IMR-90 (cell line): ENCODE data around the gene MYO5A. TPM values are rescaled to one million over a fixed set of nuclear protein-coding genes. Genes with fewer than 3 reads are reported as not detected.

Experiments
- ATAC-seq: fragments of 200-7000 bp; cut with Tn5 transposase; 2 replicates; pipeline ENCODE4 v1.9.1; 2020; ENCODE audit warnings: low read depth, mild to moderate bottlenecking, moderate library complexity
- BruUV-seq: library from RNA; stranded (reverse); fragments of 400-500 nt; replicated peaks from 2 replicates; lab custom pipeline; 2021; lab: Mats Ljungman, UMichigan
- CTCF ChIA-PET: fragments of 300-600 bp; formaldehyde crosslinking; extraction: SDS; loops from one replicate; lab custom pipeline; 2021; ENCODE audit warnings: antibody characterized with exemption; lab: Yijun Ruan, JAX
- POLR2A ChIA-PET: fragments of 300-600 bp; sonication (Branson Sonifier 250); formaldehyde crosslinking; loops from one replicate; lab custom pipeline; 2022; ENCODE audit warnings: antibody characterized with exemption; ENCODE audit not compliant: unreplicated experiment; lab: Charles Lee
- DNase-seq: peaks from one replicate; pipeline ENCODE4 v3.0.0; 2013
- H2AFZ ChIP-seq: replicated peaks from 2 replicates; pipeline ENCODE3; 2013; ENCODE audit warnings: low read length, mild to moderate bottlenecking; ENCODE audit not compliant: poor library complexity
- H2AK5ac ChIP-seq: 2 replicates; pipeline ENCODE4 v1.6.1; 2013; ENCODE audit warnings: low read depth, low read length, inconsistent platforms
- H2AK9ac ChIP-seq: replicated peaks from 2 replicates; pipeline ENCODE3; 2013; ENCODE audit warnings: mild to moderate bottlenecking, low read depth, low read length, moderate library complexity; ENCODE audit not compliant: poor library complexity
- H2BK120ac ChIP-seq: 2 replicates; pipeline ENCODE4 v1.6.1; 2013; ENCODE audit warnings: low read depth, low read length, inconsistent platforms
- H2BK15ac ChIP-seq: 3 replicates; pipeline ENCODE4 v1.6.1; 2013; ENCODE audit warnings: low read depth, low read length, inconsistent platforms
- H2BK20ac ChIP-seq: 2 replicates; pipeline ENCODE4 v1.6.1; 2013; ENCODE audit warnings: low read depth, mild to moderate bottlenecking, inconsistent platforms, low read length, moderate library complexity
- H2BK5ac ChIP-seq: 2 replicates; pipeline ENCODE4 v1.6.1; 2013; ENCODE audit warnings: mild to moderate bottlenecking, low read depth, low read length, inconsistent platforms; ENCODE audit not compliant: poor library complexity, severe bottlenecking
- H3K14ac ChIP-seq: replicated peaks from 2 replicates; pipeline ENCODE4 v1.6.1; 2013; ENCODE audit warnings: low read depth, low read length, inconsistent platforms
- H3K18ac ChIP-seq: 2 replicates; pipeline ENCODE4 v1.6.1; 2013; ENCODE audit warnings: low read depth, low read length, control low read depth
- H3K23ac ChIP-seq: 2 replicates; pipeline ENCODE4 v1.6.1; 2013; ENCODE audit warnings: low read depth, low read length, inconsistent platforms
- H3K27ac ChIP-seq: 2 replicates; pipeline ENCODE4 v1.5.1; 2013; ENCODE audit warnings: mild to moderate bottlenecking, control low read depth, low read length; ENCODE audit not compliant: insufficient read depth
- H3K27me3 ChIP-seq: 2 replicates; pipeline ENCODE4 v1.6.1; 2013; ENCODE audit warnings: low read length; ENCODE audit not compliant: control insufficient read depth, insufficient read depth
- H3K36me3 ChIP-seq: 2 replicates; pipeline ENCODE4 v1.6.1; 2013; ENCODE audit warnings: low read length, mixed read lengths; ENCODE audit not compliant: control insufficient read depth, insufficient read depth
- H3K4ac ChIP-seq: 2 replicates; pipeline ENCODE4 v1.6.1; 2013; ENCODE audit warnings: low read depth, low read length, inconsistent platforms
- H3K4me1 ChIP-seq: 2 replicates; pipeline ENCODE4 v1.6.1; 2013; ENCODE audit warnings: low read length, mixed read lengths; ENCODE audit not compliant: control insufficient read depth, insufficient read depth
- H3K4me2 ChIP-seq: 2 replicates; pipeline ENCODE4 v1.6.1; 2013; ENCODE audit warnings: low read depth, mild to moderate bottlenecking, control low read depth, low read length, moderate library complexity
- H3K4me3 ChIP-seq: 2 replicates; pipeline ENCODE4 v1.5.1; 2013; ENCODE audit warnings: low read depth, mild to moderate bottlenecking, control low read depth, low read length, moderate library complexity; ENCODE audit not compliant: insufficient read depth
- H3K56ac ChIP-seq: 2 replicates; pipeline ENCODE4 v1.6.1; 2013; ENCODE audit warnings: low read length, inconsistent platforms; ENCODE audit not compliant: insufficient read depth; ENCODE audit errors: extremely low read depth
- H3K79me1 ChIP-seq, 2 experiments: 2 replicates each; pipeline ENCODE4 v1.6.1; 2013; ENCODE audit warnings: low read length in 2 of 2, inconsistent platforms in 1 of 2, low read depth in 1 of 2
- H3K9ac ChIP-seq: 2 replicates; pipeline ENCODE4 v1.6.1; 2013; ENCODE audit warnings: low read depth, low read length, control low read depth
- H3K9me1 ChIP-seq: 2 replicates; pipeline ENCODE4 v1.6.1; 2013; ENCODE audit warnings: low read length, inconsistent platforms; ENCODE audit not compliant: insufficient read depth
- H3K9me3 ChIP-seq: 2 replicates; pipeline ENCODE4 v1.6.1; 2013; ENCODE audit warnings: low read length; ENCODE audit not compliant: control insufficient read depth, insufficient read depth
- H4K20me1 ChIP-seq: 2 replicates; pipeline ENCODE4 v1.6.1; 2013; ENCODE audit warnings: low read length, inconsistent platforms; ENCODE audit not compliant: insufficient read depth
- H4K5ac ChIP-seq: 2 replicates; pipeline ENCODE4 v1.6.1; 2013; ENCODE audit warnings: mild to moderate bottlenecking, low read depth, low read length, control low read depth
- H4K8ac ChIP-seq, 2 experiments: 2 replicates each; pipeline ENCODE4 v1.6.1; 2013; ENCODE audit warnings: low read depth in 2 of 2, low read length in 2 of 2, control low read depth in 1 of 2, inconsistent platforms in 1 of 2
- H4K91ac ChIP-seq: 2 replicates; pipeline ENCODE4 v1.6.1; 2013; ENCODE audit warnings: low read depth, low read length, inconsistent platforms; ENCODE audit not compliant: insufficient read depth
- BHLHE40 ChIP-seq: fragments of 150-350 bp; IDR thresholded peaks from 2 replicates; pipeline ENCODE4 v1.6.1; 2016; ENCODE audit warnings: mild to moderate bottlenecking, low read depth, low read length
- CEBPB ChIP-seq: IDR thresholded peaks from 2 replicates; pipeline ENCODE4 v1.6.1; 2012; ENCODE audit warnings: low read depth, low read length, improper control_type of control experiment
- CHD1 ChIP-seq: IDR thresholded peaks from 2 replicates; pipeline ENCODE4 v1.6.1; 2012; ENCODE audit warnings: low read depth, low read length, improper control_type of control experiment
- CTCF ChIP-seq: conservative IDR thresholded peaks from 2 replicates; pipeline ENCODE4 v1.5.1; 2012; ENCODE audit warnings: mild to moderate bottlenecking, low read depth, low read length, improper control_type of control experiment
- NFE2L2 ChIP-seq: fragments of 150-350 bp; IDR thresholded peaks from 2 replicates; pipeline ENCODE4 v1.6.1; 2016; ENCODE audit warnings: low read depth, mild to moderate bottlenecking, low read length
- POLR2A ChIP-seq: IDR thresholded peaks from 2 replicates; pipeline ENCODE4 v1.6.1; 2012; ENCODE audit warnings: mild to moderate bottlenecking, low read depth, low read length
- RCOR1 ChIP-seq: IDR thresholded peaks from 2 replicates; pipeline ENCODE4 v1.6.1; 2012; ENCODE audit warnings: mild to moderate bottlenecking, low read length, improper control_type of control experiment; ENCODE audit not compliant: insufficient replicate concordance
- SMC3 ChIP-seq: fragments of 150-350 bp; IDR thresholded peaks from 2 replicates; pipeline ENCODE4 v1.6.1; 2016; ENCODE audit warnings: low read depth, mild to moderate bottlenecking, antibody characterized with exemption, low read length, moderate library complexity
- USF2 ChIP-seq: fragments of 150-350 bp; IDR thresholded peaks from 2 replicates; pipeline ENCODE4 v1.6.1; 2017; ENCODE audit warnings: mild to moderate bottlenecking, antibody characterized with exemption, low read length, low read depth
- WGBS, 2 experiments: methylation state at CpG; one replicate each; pipeline versions ENCODE4 v1.1.5 to v1.1.7; 2013; ENCODE audit warnings: missing lambda C conversion rate in 2 of 2; ENCODE audit not compliant: insufficient read length in 1 of 2; ENCODE audit errors: extremely low coverage in 2 of 2; 5-methylcytosine and 5-hydroxymethylcytosine counted together
- dilution Hi-C: fragments of 300-500 bp; cut with HindIII; formaldehyde crosslinking; loops from one replicate; pipeline ENCODE4 v1.14.3; 2018; ENCODE audit warnings: low sequenced_read_pairs; ENCODE audit not compliant: unreplicated experiment
- in situ Hi-C: fragments of 300-500 bp; cut with MboI; formaldehyde crosslinking; loops from 3 replicates; pipeline ENCODE4 v1.14.3; 2019; ENCODE audit warnings: low sequenced_read_pairs, inconsistent platforms, mixed read lengths
- intact Hi-C: fragments of 100-400 bp; cut with micrococcal nuclease; formaldehyde crosslinking; loops from 2 replicates; pipeline ENCODE4 v1.10.0; 2022
- polyA plus RNA-seq, 3 experiments: library from polyadenylated mRNA; depleted of rRNA; stranded (reverse); fragments of >200 nt; gene quantifications; 2 replicates each; pipeline ENCODE4 v1.2.3, GENCODE V29; 2012; ENCODE audit warnings: low replicate concordance in 1 of 3
- total RNA-seq: library from RNA; depleted of rRNA; stranded (reverse); fragments of >200 nt; gene quantifications from 2 replicates; pipeline ENCODE4 v1.2.3, GENCODE V29; 2012
- TF ChIP-seq, protein P1 (sequence below): fragments of 150-350 bp; IDR thresholded peaks from 2 replicates; pipeline ENCODE4 v1.6.1; 2016; ENCODE audit warnings: low read depth, mild to moderate bottlenecking, low read length, moderate library complexity, borderline replicate concordance

Gene MYO5A
- total and polyA plus RNA-seq, 2 of the 4 experiments (the other 2 are of a cell fraction), result 19.4 to 69.2 TPM

- Histone ChIP-seq H2AFZ (no peak overlapping the region), H3K27me3 (no peaks in the 10 kb centered on the region), H3K4me3 (no peak overlapping the region), H3K23ac (no peak overlapping the region), H3K18ac (no peak overlapping the region), H3K56ac (no peak overlapping the region), H2BK15ac (no peak overlapping the region), H2BK120ac (no peak overlapping the region), H2AK5ac (no peak overlapping the region), H3K9me1 (peaks cover 3% of the 10 kb centered on the region; the same call in 1 of the 2 replicates), H3K79me1 (peaks cover 19 to 41% of the 10 kb centered on the region in 2 experiments; a peak in 3 of 4 replicates), H3K4me1 (peaks cover 2% of the 10 kb centered on the region; the same call in 1 of the 2 replicates), H2BK20ac (no peak overlapping the region), H4K91ac (no peak overlapping the region), H3K9ac (no peak overlapping the region), H3K4ac (no peak overlapping the region), H4K5ac (no peak overlapping the region), H4K8ac (no peak overlapping the region), H3K27ac (no peak overlapping the region), H2BK5ac (no peak overlapping the region), H3K14ac (no peak overlapping the region), H3K9me3 (no peaks in the 10 kb centered on the region), H3K4me2 (no peak overlapping the region), H4K20me1 (peaks cover 6% of the 10 kb centered on the region; the same call in 1 of the 2 replicates), H2AK9ac (no peak overlapping the region), H3K36me3 (no peaks in the 10 kb centered on the region)
- no peak for ATAC-seq
- CTCF ChIA-PET, result no interaction called here
- 95% methylated on average over 5 of the region's 6 CpGs; no CpG with 5 or more reads in 1 of the 2 experiments for WGBS, 2 experiments
- BruUV-seq, result no TSS peak
- intact Hi-C loops, result no loop called here
- in situ Hi-C loops, result no loop called here
- POLR2A ChIA-PET, result no interaction called here
- no peak for DNase-seq
- no peak for TF ChIP-seq RCOR1
- TF ChIP-seq CEBPB, result no peak
- no peak for TF ChIP-seq CTCF
- no peak for TF ChIP-seq USF2
- no peak for TF ChIP-seq SMC3
- no peak for TF ChIP-seq NFE2L2
- TF ChIP-seq BHLHE40, result no peak
- TF ChIP-seq CHD1, result no peak
- no peak for TF ChIP-seq POLR2A
- TF ChIP-seq, protein P1, sequence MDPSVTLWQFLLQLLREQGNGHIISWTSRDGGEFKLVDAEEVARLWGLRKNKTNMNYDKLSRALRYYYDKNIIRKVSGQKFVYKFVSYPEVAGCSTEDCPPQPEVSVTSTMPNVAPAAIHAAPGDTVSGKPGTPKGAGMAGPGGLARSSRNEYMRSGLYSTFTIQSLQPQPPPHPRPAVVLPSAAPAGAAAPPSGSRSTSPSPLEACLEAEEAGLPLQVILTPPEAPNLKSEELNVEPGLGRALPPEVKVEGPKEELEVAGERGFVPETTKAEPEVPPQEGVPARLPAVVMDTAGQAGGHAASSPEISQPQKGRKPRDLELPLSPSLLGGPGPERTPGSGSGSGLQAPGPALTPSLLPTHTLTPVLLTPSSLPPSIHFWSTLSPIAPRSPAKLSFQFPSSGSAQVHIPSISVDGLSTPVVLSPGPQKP, result no peak
- dilution Hi-C loops, result no loop called here
Measured at GRCh38 chr15:52505151-52505550, 23.5 kb downstream of the MYO5A start.
